SHP77 treated with DMSO at 0.1 percent for 48 hours (cell line): ENCODE data around the gene KHNYN.
A peak's percentile ranks its signal among the peaks of the same experiment; 100 is the strongest.
"Not testable (repeated sequence)": the region's sequence is repeated elsewhere in the genome, so short reads cannot be mapped to it uniquely, and the experiment has no call there.

ENCODE experiments used
- DNase-seq: peaks from one replicate; lab custom pipeline; 2025; lab: John Stamatoyannopoulos, UW

Gene KHNYN

GRCh38 chr14:24475261-24475660 is 45.5 kb downstream of the KHNYN start:
- DNase-seq = no peak

- not testable (repeated sequence) for DNase-seq
Observed at GRCh38 chr14:24479999-24480398, 50.2 kb downstream of the KHNYN start.

GRCh38 chr14:24481622-24482324 is 52.0 kb downstream of the KHNYN start:
- DNase-seq = peak; percentile 13

GRCh38 chr14:24482699-24483303 is 53.0 kb downstream of the KHNYN start:
- not testable (repeated sequence) for DNase-seq

GRCh38 chr14:24483604-24484252 is 54.0 kb downstream of the KHNYN start:
- no peak for DNase-seq
